HCT116 (cell line): ENCODE data around the gene WWP2.

Source experiments
- CBX3 ChIP-seq: IDR thresholded peaks from 2 replicates; pipeline ENCODE4 v1.6.1; 2012; ENCODE audit warnings: low read depth
- CEBPB ChIP-seq: IDR thresholded peaks from 2 replicates; pipeline ENCODE4 v1.6.1; 2012; ENCODE audit warnings: low read depth
- EGR1 ChIP-seq: IDR thresholded peaks from 2 replicates; pipeline ENCODE4 v1.6.1; 2012; ENCODE audit warnings: low read depth
- FOSL1 ChIP-seq: IDR thresholded peaks from 2 replicates; pipeline ENCODE4 v1.6.1; 2012; ENCODE audit warnings: low read depth
- POLR2A ChIP-seq: IDR thresholded peaks from 2 replicates; pipeline ENCODE4 v1.7.0; 2011; ENCODE audit warnings: borderline replicate concordance; ENCODE audit not compliant: insufficient read depth, insufficient read length; ENCODE audit errors: extremely low read depth
- POLR2AphosphoS5 ChIP-seq: IDR thresholded peaks from 2 replicates; pipeline ENCODE4 v1.6.1; 2011; ENCODE audit warnings: mild to moderate bottlenecking, low read depth, low read length, moderate library complexity
- RAD21 ChIP-seq: IDR thresholded peaks from 2 replicates; pipeline ENCODE4 v1.6.1; 2012; ENCODE audit warnings: low read depth, mild to moderate bottlenecking
- ZNF274 ChIP-seq: fragments of 200-500 bp; sonication (Bioruptor generic); IDR thresholded peaks from 2 replicates; pipeline ENCODE4 v1.6.1; 2014; ENCODE audit warnings: mild to moderate bottlenecking, low read depth, low read length, inconsistent platforms
- TF ChIP-seq, protein P1 (sequence below), 3 experiments: fragments of 200-600 bp in 1 of 3; sonication (generic) in 1 of 3; IDR thresholded peaks in 2 of 3; conservative IDR thresholded peaks in 1 of 3; 2 replicates each; pipeline ENCODE4 v1.5.1; 2012 to 2017; ENCODE audit warnings: low read depth in 2 of 3, low read length in 2 of 3, antibody characterized with exemption in 1 of 3, borderline replicate concordance in 1 of 3, control low read depth in 1 of 3, mild to moderate bottlenecking in 1 of 3, mixed read lengths in 1 of 3, mixed run types in 1 of 3, moderate library complexity in 1 of 3; ENCODE audit not compliant: insufficient read depth in 1 of 3
- TF ChIP-seq, protein P2 (sequence below): IDR thresholded peaks from 2 replicates; pipeline ENCODE4 v1.6.1; 2012

DNA sequence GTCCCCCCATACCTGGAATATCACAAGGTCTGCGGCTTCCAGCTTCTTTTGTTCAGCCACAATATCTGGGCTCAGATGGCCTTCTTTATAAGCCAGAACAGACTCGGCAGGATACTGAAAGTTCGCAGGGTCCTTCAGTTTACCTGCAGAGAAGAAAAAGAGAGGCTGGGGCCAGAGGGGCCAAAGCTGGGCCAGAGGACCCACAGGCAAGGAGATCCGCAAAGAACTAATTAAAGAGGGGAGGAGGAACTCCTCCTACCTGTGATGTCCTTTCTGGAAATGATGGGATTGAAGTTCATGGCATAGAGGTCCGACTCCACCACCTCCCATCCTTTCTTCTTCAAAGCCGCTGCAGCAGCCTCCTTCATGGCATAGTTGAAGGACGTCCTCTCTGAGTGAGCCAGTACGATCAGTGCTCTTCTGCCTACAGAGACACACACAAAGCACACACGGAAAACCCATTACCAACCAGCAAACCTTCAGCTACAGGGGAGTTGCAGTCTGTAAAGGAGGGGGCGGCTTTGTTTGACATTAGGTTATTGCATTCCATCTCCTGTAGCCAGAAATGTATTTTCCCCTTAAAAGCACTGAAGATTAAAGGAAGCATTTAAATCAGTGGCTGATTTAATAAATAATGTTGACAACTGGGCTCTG lies 43.9 kb upstream of the WWP2 start:
- no peak for TF ChIP-seq FOSL1
- TF ChIP-seq, protein P1, sequence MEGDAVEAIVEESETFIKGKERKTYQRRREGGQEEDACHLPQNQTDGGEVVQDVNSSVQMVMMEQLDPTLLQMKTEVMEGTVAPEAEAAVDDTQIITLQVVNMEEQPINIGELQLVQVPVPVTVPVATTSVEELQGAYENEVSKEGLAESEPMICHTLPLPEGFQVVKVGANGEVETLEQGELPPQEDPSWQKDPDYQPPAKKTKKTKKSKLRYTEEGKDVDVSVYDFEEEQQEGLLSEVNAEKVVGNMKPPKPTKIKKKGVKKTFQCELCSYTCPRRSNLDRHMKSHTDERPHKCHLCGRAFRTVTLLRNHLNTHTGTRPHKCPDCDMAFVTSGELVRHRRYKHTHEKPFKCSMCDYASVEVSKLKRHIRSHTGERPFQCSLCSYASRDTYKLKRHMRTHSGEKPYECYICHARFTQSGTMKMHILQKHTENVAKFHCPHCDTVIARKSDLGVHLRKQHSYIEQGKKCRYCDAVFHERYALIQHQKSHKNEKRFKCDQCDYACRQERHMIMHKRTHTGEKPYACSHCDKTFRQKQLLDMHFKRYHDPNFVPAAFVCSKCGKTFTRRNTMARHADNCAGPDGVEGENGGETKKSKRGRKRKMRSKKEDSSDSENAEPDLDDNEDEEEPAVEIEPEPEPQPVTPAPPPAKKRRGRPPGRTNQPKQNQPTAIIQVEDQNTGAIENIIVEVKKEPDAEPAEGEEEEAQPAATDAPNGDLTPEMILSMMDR (IDR thresholded peaks at IDR 0.05 in 2 of 3, conservative IDR thresholded peaks at IDR 0.05 in 1 of 3; ENCODE audit: borderline replicate concordance in 1 of 3, insufficient read depth in 1 of 3, low read depth in 2 of 3, low read length in 2 of 3), result no peak
- TF ChIP-seq CEBPB, result no peak
- no peak for TF ChIP-seq POLR2A
- no peak for TF ChIP-seq CBX3
- TF ChIP-seq EGR1, result no peak
- TF ChIP-seq POLR2AphosphoS5, result peak; percentile 26; the same call in 1 of the 2 replicates
- no peak for TF ChIP-seq ZNF274
- TF ChIP-seq, protein P2, sequence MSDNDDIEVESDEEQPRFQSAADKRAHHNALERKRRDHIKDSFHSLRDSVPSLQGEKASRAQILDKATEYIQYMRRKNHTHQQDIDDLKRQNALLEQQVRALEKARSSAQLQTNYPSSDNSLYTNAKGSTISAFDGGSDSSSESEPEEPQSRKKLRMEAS, result no peak
- no peak for TF ChIP-seq RAD21
